ENCODE results near the gene SYNGR4.
"Not testable (repeated sequence)": the region's sequence is repeated elsewhere in the genome, so short reads cannot be mapped to it uniquely, and the experiment has no call there.

SYNGR4 gene, protein sequence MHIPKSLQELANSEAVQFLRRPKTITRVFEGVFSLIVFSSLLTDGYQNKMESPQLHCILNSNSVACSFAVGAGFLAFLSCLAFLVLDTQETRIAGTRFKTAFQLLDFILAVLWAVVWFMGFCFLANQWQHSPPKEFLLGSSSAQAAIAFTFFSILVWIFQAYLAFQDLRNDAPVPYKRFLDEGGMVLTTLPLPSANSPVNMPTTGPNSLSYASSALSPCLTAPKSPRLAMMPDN

DNA sequence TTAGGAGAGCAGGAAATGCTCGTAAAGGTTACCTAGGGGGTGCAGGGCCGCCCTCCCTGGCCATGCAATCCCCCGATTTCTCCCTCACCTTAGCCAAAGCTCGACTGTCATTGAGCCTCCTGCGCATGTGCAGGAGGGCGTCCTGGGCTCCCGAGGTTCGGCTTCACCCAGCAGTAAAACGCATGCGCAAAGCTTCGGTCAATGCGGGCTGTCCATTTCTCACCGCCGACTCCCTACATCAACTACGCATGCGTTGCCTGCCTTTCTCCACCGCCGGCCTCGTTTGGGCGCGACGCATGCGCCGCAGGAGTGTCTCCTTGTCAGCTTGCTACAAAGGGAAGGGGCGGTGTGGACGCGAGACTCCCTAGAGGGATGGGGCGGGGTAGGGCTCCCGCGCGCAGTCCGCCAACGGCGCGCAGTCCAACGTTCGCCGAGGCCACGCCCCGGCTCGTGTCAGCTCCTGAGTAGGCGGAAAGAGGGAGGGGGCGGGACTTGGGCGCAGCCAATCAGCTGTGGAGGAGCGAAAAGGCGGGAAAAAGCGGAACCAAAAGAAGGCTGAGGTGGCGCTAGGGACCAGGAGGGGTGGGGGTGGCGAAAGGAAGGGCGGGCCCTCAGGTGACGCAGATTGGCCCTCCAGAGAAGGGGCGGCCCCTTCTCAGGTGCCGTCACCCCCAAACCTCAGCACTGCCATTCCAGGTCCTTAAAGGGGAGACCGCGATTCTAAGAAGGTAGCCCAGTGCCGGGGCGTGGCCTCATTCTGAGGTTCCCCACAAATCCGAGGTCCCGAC lies at the start of gene SYNGR4, which contains the start of gene TMEM143:
SYNGR4 (plus strand) TSS at position 558 of the 788 bp plus-strand sequence. CDS start 1,476 bp downstream, outside the sequence.
TMEM143 (minus strand) TSS at position 131 of the 788 bp plus-strand sequence; CDS start at position 111, 20 bp downstream.
- peak; percentile 99 for DNase-seq (ENCODE audit: low read depth)

GRCh38 chr19:48315712-48316111 lies 48.5 kb upstream of the SYNGR4 start:
- no peak for DNase-seq (ENCODE audit: low read depth)

DNA sequence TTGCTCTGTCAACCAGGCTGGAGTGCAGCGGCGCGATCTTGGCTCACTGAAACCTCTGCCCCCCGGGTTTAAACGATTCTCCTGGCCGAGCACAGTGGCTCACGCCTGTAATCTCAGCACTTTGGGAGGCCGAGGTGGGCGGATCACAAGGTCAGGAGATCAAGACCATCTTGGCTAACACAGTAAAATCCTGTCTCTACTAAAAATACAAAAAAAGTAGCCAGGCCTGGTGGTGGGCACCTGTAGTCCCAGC lies 46.5 kb upstream of the SYNGR4 start:
- DNase-seq (ENCODE audit: low read depth) = not testable (repeated sequence)

DNA sequence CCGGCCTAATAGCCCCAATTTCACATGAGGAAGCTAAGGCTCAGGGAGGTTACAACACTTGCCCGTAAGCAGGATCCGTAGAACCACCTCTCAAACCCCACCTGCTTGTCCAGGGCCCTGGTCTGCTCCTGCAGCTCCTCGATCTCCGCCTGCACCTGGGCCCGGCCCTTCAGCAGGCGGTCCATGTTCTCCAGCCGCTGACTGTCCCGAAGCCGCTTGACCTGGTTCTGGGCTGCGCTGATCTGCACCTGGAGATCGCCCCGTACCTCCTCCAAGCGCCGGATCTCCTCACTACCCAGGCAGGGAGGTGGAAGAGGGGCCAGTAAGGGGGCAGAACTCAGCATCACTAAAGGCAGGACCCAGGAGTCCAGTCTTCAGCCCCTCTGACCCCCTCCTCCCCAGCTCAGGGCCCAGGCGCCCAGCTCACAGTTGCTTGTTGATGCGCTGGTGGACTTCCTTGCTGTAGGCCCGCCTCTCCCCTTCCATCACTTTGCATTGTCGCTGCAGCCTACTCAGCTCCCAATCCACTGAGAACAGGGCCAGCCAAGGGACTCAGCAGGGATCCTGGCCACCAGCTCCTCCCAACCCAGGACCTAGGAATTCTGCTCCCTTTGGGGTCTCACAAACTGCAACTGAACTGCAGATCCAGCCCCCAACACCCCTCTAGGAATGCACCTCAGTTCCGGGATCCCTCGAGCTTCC lies 45.7 kb upstream of the SYNGR4 start:
- no peak for DNase-seq (ENCODE audit: low read depth)

GRCh38 chr19:48319647-48320541 lies 44.3 kb upstream of the SYNGR4 start:
- DNase-seq (ENCODE audit: low read depth) = no peak

DNA sequence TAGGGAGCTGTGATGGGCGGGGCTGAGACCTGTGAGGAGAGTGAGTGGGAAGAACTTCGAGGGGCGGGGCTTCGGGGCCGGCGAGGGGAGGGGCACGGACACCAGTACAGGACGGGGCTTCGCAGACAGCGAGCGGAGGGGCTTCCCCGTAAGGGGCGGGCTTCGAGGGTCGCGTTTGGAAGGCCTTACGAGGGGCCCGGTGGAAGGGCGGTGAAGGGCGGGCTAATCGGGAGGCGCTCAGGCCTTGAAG lies 42.9 kb upstream of the SYNGR4 start:
- DNase-seq (ENCODE audit: low read depth) = peak; percentile 66

- DNase-seq (ENCODE audit: low read depth) = peak; percentile 98
These were observed 42.3 kb upstream of the SYNGR4 start for GRCh38 chr19:48321622-48322591.

- peak; percentile 84 for DNase-seq (ENCODE audit: low read depth)
These were observed 38.8 kb upstream of the SYNGR4 start, which contains the start of gene EMP3 for GRCh38 chr19:48325265-48325910. EMP3 (plus strand) TSS chr19:48325552; CDS start chr19:48326845, 1,293 bp downstream.

GRCh38 chr19:48329167-48329891 lies 34.8 kb upstream of the SYNGR4 start:
- no peak for DNase-seq (ENCODE audit: low read depth)

GRCh38 chr19:48330012-48330681 lies 34.0 kb upstream of the SYNGR4 start:
- DNase-seq (ENCODE audit: low read depth) = no peak

GRCh38 chr19:48332351-48332661 lies 31.9 kb upstream of the SYNGR4 start:
- no peak for DNase-seq (ENCODE audit: low read depth)

GRCh38 chr19:48332662-48333466 lies 31.3 kb upstream of the SYNGR4 start:
- peak; percentile 93 for DNase-seq (ENCODE audit: low read depth)

- peak; percentile 83 for DNase-seq (ENCODE audit: low read depth)
These were observed 30.4 kb upstream of the SYNGR4 start for GRCh38 chr19:48333467-48334384.

GRCh38 chr19:48338253-48338755 lies 25.9 kb upstream of the SYNGR4 start:
- DNase-seq (ENCODE audit: low read depth) = no peak

DNA sequence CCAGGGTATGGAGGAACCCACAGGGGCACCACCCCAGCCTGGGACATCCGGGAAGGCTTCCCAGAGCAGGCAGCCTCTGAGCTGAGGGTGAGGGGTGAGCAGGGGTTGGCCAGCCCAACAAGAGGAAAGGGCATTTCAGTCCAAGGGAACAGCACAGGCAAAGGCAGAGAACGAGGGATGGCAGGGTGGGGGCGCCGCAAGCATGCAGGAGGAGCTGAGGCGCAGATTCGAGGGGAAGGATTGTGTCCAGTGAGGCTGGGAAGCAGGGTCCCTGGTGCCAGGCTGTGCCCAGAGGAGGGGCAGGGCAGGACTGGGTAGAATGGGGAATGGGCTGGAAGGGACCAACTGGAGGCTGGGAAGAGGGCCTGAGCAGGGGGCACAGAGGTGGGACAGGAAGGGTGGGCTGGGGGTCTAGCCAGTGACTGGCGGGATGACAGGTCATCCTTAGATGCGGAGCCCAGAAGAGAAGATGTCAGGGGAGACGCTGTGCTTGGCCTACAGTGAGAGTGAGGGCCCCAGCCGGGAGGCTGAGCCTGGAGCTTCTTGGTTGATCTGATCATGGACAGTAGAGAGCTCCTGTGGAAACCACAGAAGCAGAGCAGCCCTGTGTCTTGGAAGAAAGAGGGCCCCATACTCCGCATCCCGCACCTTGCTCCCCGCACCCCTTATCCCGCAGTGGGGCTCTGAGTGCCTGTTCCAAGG lies 25.2 kb upstream of the SYNGR4 start:
- no peak for DNase-seq (ENCODE audit: low read depth)

- DNase-seq (ENCODE audit: low read depth) = no peak
These were observed 23.2 kb upstream of the SYNGR4 start for GRCh38 chr19:48340995-48341394.

Measured in GM04504 (cell line).